Sigmoid colon (tissue), 4 donors: ENCODE data around the gene ACOX1.

ENCODE experiments used
- EP300 ChIP-seq, 4 donors: sonication (generic); formaldehyde crosslinking; IDR thresholded peaks; one replicate each; pipeline ENCODE4 v1.6.1; 2017; ENCODE audit warnings: antibody characterized with exemption in 4 of 4
- POLR2A ChIP-seq, 2 donors: fragments of 450-650 bp; IDR thresholded peaks; one replicate each; pipeline ENCODE4 v1.6.1; 2016; ENCODE audit warnings: antibody characterized with exemption in 2 of 2, mild to moderate bottlenecking in 2 of 2, moderate library complexity in 2 of 2
- POLR2AphosphoS5 ChIP-seq, 4 donors: sonication (generic); formaldehyde crosslinking; IDR thresholded peaks; one replicate each; pipeline ENCODE4 v1.6.1; 2017; ENCODE audit warnings: antibody characterized with exemption in 4 of 4
- TF ChIP-seq, protein P1 (sequence below), 4 experiments: fragments of 450-650 bp in 3 of 4; fragments of 200-600 bp in 1 of 4; IDR thresholded peaks; one replicate each; pipeline ENCODE4 v1.5.1; 2016 to 2019; ENCODE audit warnings: antibody characterized with exemption in 4 of 4, mild to moderate bottlenecking in 3 of 4, moderate library complexity in 2 of 4

DNA sequence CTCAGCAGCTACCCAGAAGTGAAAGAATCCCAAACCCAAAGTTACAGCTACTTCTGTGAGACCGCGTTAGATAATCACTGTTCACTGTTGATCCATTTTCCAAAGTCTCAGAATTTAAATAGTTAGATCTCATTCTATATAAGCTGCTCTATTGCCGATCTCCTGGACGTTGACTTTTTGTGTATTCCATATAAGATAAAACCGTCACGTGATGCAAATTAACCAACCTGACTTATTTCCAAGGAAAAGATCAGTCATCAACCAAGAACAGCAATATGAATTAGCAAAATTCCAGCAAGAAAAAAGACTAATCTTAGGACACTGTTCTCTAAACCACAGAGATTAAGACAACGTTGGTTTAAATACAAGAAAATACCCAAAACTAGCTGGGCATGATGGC lies 8.3 kb downstream of the ACOX1 start:
- TF ChIP-seq, protein P1, sequence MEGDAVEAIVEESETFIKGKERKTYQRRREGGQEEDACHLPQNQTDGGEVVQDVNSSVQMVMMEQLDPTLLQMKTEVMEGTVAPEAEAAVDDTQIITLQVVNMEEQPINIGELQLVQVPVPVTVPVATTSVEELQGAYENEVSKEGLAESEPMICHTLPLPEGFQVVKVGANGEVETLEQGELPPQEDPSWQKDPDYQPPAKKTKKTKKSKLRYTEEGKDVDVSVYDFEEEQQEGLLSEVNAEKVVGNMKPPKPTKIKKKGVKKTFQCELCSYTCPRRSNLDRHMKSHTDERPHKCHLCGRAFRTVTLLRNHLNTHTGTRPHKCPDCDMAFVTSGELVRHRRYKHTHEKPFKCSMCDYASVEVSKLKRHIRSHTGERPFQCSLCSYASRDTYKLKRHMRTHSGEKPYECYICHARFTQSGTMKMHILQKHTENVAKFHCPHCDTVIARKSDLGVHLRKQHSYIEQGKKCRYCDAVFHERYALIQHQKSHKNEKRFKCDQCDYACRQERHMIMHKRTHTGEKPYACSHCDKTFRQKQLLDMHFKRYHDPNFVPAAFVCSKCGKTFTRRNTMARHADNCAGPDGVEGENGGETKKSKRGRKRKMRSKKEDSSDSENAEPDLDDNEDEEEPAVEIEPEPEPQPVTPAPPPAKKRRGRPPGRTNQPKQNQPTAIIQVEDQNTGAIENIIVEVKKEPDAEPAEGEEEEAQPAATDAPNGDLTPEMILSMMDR (IDR thresholded peaks at IDR 0.05), result no peak
- no peak for TF ChIP-seq POLR2AphosphoS5 (IDR thresholded peaks at IDR 0.05)
- no peak for TF ChIP-seq EP300 (IDR thresholded peaks at IDR 0.05)
- no peak for TF ChIP-seq POLR2A (IDR thresholded peaks at IDR 0.05)
